Measurements from ENCODE around the gene TNS1.

DNA sequence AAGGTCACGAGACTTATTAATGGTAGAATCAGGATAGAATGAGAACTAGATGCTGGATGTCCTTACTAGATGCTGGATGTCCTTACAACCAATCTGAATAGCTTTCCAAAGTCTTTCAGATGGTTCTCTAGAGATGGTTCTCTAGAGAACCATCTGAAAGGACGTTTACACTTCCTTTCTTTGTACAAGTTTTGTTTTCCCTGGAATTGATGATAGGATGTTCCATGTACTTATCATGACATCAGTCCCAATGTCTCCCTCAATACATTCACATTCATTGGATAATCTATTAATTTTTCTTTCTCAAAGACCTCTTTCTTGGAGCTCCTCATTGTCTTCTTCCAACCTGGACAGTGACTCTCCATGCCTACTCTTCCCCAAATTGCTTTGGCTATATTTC is 38.1 kb upstream of the TNS1 start:
- TF ChIP-seq, protein P1, sequence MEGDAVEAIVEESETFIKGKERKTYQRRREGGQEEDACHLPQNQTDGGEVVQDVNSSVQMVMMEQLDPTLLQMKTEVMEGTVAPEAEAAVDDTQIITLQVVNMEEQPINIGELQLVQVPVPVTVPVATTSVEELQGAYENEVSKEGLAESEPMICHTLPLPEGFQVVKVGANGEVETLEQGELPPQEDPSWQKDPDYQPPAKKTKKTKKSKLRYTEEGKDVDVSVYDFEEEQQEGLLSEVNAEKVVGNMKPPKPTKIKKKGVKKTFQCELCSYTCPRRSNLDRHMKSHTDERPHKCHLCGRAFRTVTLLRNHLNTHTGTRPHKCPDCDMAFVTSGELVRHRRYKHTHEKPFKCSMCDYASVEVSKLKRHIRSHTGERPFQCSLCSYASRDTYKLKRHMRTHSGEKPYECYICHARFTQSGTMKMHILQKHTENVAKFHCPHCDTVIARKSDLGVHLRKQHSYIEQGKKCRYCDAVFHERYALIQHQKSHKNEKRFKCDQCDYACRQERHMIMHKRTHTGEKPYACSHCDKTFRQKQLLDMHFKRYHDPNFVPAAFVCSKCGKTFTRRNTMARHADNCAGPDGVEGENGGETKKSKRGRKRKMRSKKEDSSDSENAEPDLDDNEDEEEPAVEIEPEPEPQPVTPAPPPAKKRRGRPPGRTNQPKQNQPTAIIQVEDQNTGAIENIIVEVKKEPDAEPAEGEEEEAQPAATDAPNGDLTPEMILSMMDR (IDR thresholded peaks at IDR 0.05; ENCODE audit: low read length), result no peak
- TF ChIP-seq EZH2 (optimal IDR thresholded peaks at IDR 0.05; ENCODE audit: low read depth, low read length), result no peak

Data from MM.1S (cell line).